Measurements from ENCODE around the gene CHL1.

- TF ChIP-seq CTCF (IDR thresholded peaks at IDR 0.05): no peak
- TF ChIP-seq POLR2A (IDR thresholded peaks at IDR 0.05): no peak
Measured at GRCh38 chr3:184976-185375, 11.6 kb upstream of the CHL1 start.

All from body of pancreas (tissue), 4 donors.